ENCODE results near the gene IL10RB.

IL10RB gene

DNA sequence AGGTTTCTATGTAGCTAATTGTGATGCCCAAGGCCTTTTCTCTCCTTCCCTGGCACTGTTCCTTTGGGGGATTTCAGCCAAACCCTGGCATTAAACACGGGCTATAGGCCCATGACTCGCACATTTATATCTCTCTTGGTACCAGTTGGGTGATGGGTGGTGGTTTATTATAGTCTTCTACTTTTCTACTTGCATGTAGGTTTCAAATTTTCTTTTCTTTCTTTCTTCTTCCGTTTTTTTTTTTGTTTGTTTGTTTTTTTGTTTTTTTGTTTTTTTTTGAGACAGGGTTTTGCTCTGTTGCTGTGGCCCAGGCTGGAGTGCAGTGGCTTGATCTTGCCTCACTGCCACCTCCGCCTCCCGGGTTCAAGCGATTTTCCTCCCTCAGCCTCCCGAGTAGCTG lies 1.1 kb downstream of the IL10RB start:
- Histone ChIP-seq H3K4me1 (ENCODE audit: low read length) (peaks cover 35% of the 10 kb centered on the region), H3K9ac (ENCODE audit: low read length) (peak overlapping the region; percentile 76), H3K4me3 (ENCODE audit: low read length) (peak overlapping the region; percentile 78), H3K36me3 (replicated peaks; ENCODE audit: low read depth, low read length) (peaks cover 22% of the 10 kb centered on the region), H4K20me1 (ENCODE audit: insufficient read depth, low read length) (peaks cover 9% of the 10 kb centered on the region; the same call in 1 of the 2 replicates), H3K4me2 (ENCODE audit: low read length) (peak overlapping the region; percentile 87), H3K27me3 (ENCODE audit: low read depth, low read length) (no peaks in the 10 kb centered on the region), H3K79me2 (ENCODE audit: low read length) (peaks cover 12% of the 10 kb centered on the region), H3K27ac (ENCODE audit: low read length) (peak overlapping the region; percentile 56), H3K9me3 (ENCODE audit: insufficient read depth, low read length) (no peaks in the 10 kb centered on the region), H2AFZ (ENCODE audit: low read depth, low read length) (no peak overlapping the region)
- TF ChIP-seq EZH2phosphoT487 (IDR thresholded peaks at IDR 0.05; ENCODE audit: low read depth) (no peak), CTCF (IDR thresholded peaks at IDR 0.05; ENCODE audit: low read depth, low read length) (no peak)

DNA sequence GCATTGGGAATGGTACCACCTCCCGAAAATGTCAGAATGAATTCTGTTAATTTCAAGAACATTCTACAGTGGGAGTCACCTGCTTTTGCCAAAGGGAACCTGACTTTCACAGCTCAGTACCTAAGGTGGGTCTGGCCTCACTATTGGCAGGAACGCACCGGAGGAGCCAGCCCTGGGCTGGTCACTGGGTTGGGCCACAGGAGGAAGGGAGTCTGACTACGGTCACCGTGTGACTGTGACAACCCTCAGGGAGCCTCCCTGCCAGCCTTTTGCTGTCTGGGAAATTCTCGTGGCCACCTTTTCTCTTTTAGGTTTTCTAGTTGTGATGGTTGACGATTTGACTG lies 2.2 kb downstream of the IL10RB start:
- H3K27ac ChIP-seq (ENCODE audit: low read length): peak overlapping the region; percentile 82
- peak overlapping the region; percentile 27; the same call in 1 of the 2 replicates for H3K9ac ChIP-seq (ENCODE audit: low read length)

GRCh38 chr21:33268737-33269441 lies 2.7 kb downstream of the IL10RB start:
- no peaks in the 10 kb centered on the region for H3K27me3 ChIP-seq (ENCODE audit: low read depth, low read length)
- peaks cover 35% of the 10 kb centered on the region for H3K4me1 ChIP-seq (ENCODE audit: low read length)
- peak overlapping the region; percentile 52 for H3K4me3 ChIP-seq (ENCODE audit: low read length)
- H3K27ac ChIP-seq (ENCODE audit: low read length): peak overlapping the region; percentile 82
- H3K79me2 ChIP-seq (ENCODE audit: low read length): peaks cover 12% of the 10 kb centered on the region
- no peak overlapping the region for H2AFZ ChIP-seq (ENCODE audit: low read depth, low read length)
- peaks cover 19% of the 10 kb centered on the region for H3K36me3 ChIP-seq (replicated peaks; ENCODE audit: low read depth, low read length)
- peak overlapping the region; percentile 87 for H3K4me2 ChIP-seq (ENCODE audit: low read length)
- H4K20me1 ChIP-seq (ENCODE audit: insufficient read depth, low read length): peaks cover 9% of the 10 kb centered on the region; the same call in 1 of the 2 replicates
- no peaks in the 10 kb centered on the region for H3K9me3 ChIP-seq (ENCODE audit: insufficient read depth, low read length)
- no peak for TF ChIP-seq EZH2phosphoT487 (IDR thresholded peaks at IDR 0.05; ENCODE audit: low read depth)
- peak; percentile 8; the same call in 1 of the 2 replicates for TF ChIP-seq CTCF (IDR thresholded peaks at IDR 0.05; ENCODE audit: low read depth, low read length)
- peak overlapping the region; percentile 27; the same call in 1 of the 2 replicates for H3K9ac ChIP-seq (ENCODE audit: low read length)

More for the DNA sequence above, 2.2 kb downstream of the IL10RB start:
- H2AFZ ChIP-seq (ENCODE audit: low read depth, low read length): no peak overlapping the region
- peaks cover 19% of the 10 kb centered on the region for H3K36me3 ChIP-seq (replicated peaks; ENCODE audit: low read depth, low read length)
- H3K79me2 ChIP-seq (ENCODE audit: low read length): peaks cover 12% of the 10 kb centered on the region
- H3K4me2 ChIP-seq (ENCODE audit: low read length): peak overlapping the region; percentile 87
- H3K27me3 ChIP-seq (ENCODE audit: low read depth, low read length): no peaks in the 10 kb centered on the region
- peaks cover 9% of the 10 kb centered on the region; the same call in 1 of the 2 replicates for H4K20me1 ChIP-seq (ENCODE audit: insufficient read depth, low read length)
- H3K4me3 ChIP-seq (ENCODE audit: low read length): peak overlapping the region; percentile 52
- H3K9me3 ChIP-seq (ENCODE audit: insufficient read depth, low read length): no peaks in the 10 kb centered on the region
- TF ChIP-seq CTCF (IDR thresholded peaks at IDR 0.05; ENCODE audit: low read depth, low read length) (no peak), EZH2phosphoT487 (IDR thresholded peaks at IDR 0.05; ENCODE audit: low read depth) (no peak)
- peaks cover 35% of the 10 kb centered on the region for H3K4me1 ChIP-seq (ENCODE audit: low read length)

- Histone ChIP-seq H3K4me2 (ENCODE audit: low read length) (no peak overlapping the region), H4K20me1 (ENCODE audit: insufficient read depth, low read length) (peaks cover 3% of the 10 kb centered on the region; the same call in 1 of the 2 replicates), H3K27me3 (ENCODE audit: low read depth, low read length) (no peaks in the 10 kb centered on the region), H3K9ac (ENCODE audit: low read length) (no peak overlapping the region), H3K4me3 (ENCODE audit: low read length) (no peak overlapping the region), H3K36me3 (replicated peaks; ENCODE audit: low read depth, low read length) (peaks cover 23% of the 10 kb centered on the region), H3K27ac (ENCODE audit: low read length) (no peak overlapping the region), H3K79me2 (ENCODE audit: low read length) (peaks cover 12% of the 10 kb centered on the region), H2AFZ (ENCODE audit: low read depth, low read length) (no peak overlapping the region), H3K9me3 (ENCODE audit: insufficient read depth, low read length) (no peaks in the 10 kb centered on the region), H3K4me1 (ENCODE audit: low read length) (peaks cover 27% of the 10 kb centered on the region)
- TF ChIP-seq EZH2phosphoT487 (IDR thresholded peaks at IDR 0.05; ENCODE audit: low read depth) (no peak), CTCF (IDR thresholded peaks at IDR 0.05; ENCODE audit: low read depth, low read length) (no peak)
Observed at GRCh38 chr21:33270986-33271385, 4.8 kb downstream of the IL10RB start.

Measured in OCI-LY3 (cell line).